Activated CD4-positive, alpha-beta T cell treated with anti-CD3 and anti-CD28 coated beads, Interleukin-2, Interleukin-6, amounts not matched to agents 100 ng/mL and 50 ng/mL, durations not matched to agents 16 hours and 8 hours (primary cell): ENCODE data around the gene SORCS3.
A peak's percentile ranks its signal among the peaks of the same experiment; 100 is the strongest.

Experiments
- DNase-seq: peaks from one replicate; pipeline ENCODE4 v3.0.0-alpha.2; 2020

The SORCS3 gene

GRCh38 chr10:104641187-104641936 lies at the start of gene SORCS3:
Gene SORCS3 (plus strand): TSS chr10:104641290.
- DNase-seq = no peak

GRCh38 chr10:104591441-104591840 lies 49.6 kb upstream of the SORCS3 start:
- DNase-seq = no peak

GRCh38 chr10:104601166-104601565 lies 39.9 kb upstream of the SORCS3 start:
- no peak for DNase-seq

GRCh38 chr10:104608091-104608828 lies 32.8 kb upstream of the SORCS3 start:
- no peak for DNase-seq

- no peak for DNase-seq
Observed at GRCh38 chr10:104612571-104613205, 28.4 kb upstream of the SORCS3 start.

GRCh38 chr10:104613406-104613805 lies 27.7 kb upstream of the SORCS3 start:
- no peak for DNase-seq

GRCh38 chr10:104614245-104614831 lies 26.8 kb upstream of the SORCS3 start:
- DNase-seq = peak; percentile 58

DNA sequence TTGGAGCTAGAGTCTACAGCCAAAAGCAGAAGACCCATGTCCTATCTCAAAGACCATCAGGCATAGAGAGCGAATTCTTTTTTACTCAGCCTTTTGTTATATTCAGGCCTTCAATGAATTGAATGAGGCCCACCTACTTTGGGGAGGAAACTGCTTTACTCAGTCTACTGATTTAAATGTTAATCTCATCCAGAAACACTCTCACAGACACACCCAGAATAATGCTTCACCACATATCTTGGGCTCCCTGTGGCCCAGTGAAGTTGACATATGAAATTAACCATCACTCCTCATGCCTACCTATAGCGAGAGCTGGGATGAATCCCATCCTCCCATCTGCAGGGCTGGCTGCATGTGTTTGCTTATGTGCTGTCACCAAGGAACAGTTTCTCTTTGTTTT lies 26.0 kb upstream of the SORCS3 start:
- DNase-seq = no peak

DNA sequence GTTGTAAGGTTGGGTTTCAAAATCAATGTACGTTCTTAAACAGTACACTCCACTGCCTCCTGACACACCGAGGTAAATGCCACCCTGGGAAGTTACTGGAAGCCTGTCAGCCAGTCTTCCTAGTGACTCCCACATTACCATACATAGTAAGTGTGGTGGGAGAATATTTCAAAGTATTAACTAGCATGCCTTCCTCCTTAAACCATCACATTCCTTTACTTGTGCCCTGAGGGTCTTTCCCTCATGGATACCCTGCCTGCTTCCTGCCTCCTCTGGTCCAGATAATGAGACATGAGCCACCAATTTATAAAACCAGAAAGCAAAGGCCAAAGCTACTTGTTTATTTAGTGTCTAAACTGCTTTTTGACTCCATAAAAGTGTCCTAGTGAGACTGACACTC lies 23.3 kb upstream of the SORCS3 start:
- DNase-seq = no peak

- DNase-seq = no peak
Observed at GRCh38 chr10:104622175-104622574, 18.9 kb upstream of the SORCS3 start.

DNA sequence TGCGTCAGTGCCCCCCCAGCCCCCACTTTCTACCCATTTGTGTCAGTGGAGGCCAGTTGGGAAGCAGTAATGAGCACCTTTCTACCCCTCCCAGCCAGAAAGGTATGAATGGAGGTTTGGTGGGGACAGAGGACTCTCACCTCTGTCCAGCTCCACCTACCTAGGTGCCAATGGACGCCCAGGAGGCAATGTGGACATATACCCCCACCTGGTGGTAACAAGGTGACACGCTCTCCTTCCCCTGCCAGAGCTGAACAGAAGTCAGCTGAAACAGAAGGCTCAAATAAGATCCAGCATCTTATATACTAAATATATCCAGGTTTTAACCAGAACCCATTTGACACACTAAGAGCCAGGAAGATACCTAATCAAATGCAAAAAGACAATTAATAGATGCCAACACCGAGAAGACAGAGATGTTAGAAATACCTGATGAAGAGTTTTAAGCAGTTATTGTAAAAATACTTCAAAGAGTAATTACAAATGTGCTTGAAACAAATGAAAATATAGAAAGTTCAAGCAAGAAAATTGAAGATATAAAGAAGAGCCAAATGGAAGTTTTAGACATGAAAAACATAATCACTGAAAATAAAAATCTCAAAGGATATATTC lies 18.4 kb upstream of the SORCS3 start:
- DNase-seq = peak; percentile 9

GRCh38 chr10:104630731-104631130 lies 10.4 kb upstream of the SORCS3 start:
- no peak for DNase-seq

DNA sequence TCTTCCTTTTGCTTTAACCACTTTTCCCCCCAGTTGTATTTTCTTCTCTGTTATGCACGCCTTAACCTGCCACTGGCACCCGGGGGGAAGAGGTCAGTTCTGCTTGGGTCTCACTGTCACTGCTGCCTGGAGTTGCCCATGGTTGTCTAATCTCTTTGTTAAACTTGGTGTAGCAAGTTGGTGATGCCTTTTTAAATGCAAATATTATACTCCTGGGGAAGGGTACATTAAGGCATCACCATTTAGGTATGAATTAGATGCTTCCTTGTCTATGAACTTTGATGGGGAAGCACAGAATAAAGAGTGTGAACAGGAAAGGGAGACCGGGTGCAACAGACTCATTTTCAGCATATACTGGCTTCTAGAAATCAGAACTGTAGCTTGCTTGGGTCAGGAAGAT lies 9.1 kb upstream of the SORCS3 start:
- DNase-seq = no peak

- peak; percentile 15 for DNase-seq
Observed at GRCh38 chr10:104638861-104639589, 2.1 kb upstream of the SORCS3 start.

- DNase-seq = no peak
Observed at GRCh38 chr10:104639590-104640338, 1.3 kb upstream of the SORCS3 start.

GRCh38 chr10:104640339-104641186 lies 527 bp upstream of the SORCS3 start:
- no peak for DNase-seq

GRCh38 chr10:104641937-104642657 lies 1.0 kb downstream of the SORCS3 start:
- DNase-seq = no peak

DNA sequence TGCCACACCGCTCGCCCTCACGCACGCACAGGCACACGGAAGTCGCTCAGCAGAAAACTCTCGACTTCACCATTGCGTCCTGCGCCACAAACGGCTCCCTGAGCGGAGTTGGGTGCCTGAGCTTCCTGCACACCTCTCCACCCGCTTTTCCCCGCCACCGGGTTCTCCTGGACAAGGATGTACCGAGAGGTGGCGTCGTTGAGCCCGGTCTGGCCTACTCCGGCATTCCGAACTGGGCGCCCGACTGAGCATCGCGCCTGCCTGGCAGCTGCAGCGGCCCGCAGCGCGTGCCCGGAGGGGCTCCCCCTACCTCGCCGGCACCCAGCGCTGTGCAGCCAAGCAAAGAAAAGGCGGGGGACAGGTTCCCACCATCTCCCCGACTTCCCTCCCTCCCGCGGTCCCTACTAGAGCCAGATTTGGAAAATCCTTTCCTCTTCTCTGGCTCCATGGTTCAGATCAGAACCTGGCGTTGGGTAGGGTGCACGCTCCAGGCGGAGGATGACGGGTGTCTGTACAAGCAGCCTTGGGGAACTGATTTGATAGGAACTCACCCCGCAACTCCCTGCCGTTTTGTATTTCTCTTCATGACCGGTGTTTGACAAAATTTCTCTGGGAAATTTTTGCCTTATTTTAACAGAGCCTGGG lies 1.7 kb downstream of the SORCS3 start:
- DNase-seq = peak; percentile 35

GRCh38 chr10:104643303-104643663 lies 2.2 kb downstream of the SORCS3 start:
- DNase-seq = no peak
